ENCODE data around the gene NUP160. TPM values are rescaled to one million over a fixed set of nuclear protein-coding genes. Genes with fewer than 3 reads are reported as not detected.

Gene NUP160
- total and polyA plus RNA-seq, 10 of the 15 experiments (the other 5 are each of a cell fraction or from before 2014, with no cell fraction given), result 24.0 to 87.6 (median 54.6) TPM

DNA sequence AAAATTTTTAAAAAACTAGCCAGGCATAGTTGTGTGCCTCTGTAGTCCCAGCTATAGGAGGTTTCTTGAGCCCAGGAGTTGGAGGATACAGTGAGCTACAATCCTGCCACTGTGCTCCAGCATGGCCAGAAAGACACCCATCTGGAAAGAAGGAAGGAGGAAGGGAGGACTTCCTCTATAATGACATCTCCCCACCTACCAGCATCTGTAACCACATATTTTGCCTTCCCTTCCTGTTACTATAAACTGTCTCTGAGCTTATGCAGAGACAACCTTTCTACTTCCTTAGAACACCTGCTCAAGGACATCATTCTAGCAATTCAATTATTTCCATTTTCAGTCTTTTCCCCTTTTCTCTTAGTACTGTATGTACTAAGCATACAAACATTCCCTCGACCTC is 2.2 kb upstream of the NUP160 start:
- ChIA-PET RAD21 (ENCODE audit: unreplicated experiment) (interaction anchor here (1.2 to 1.5 kb wide), 2 partner anchors 259 to 672 kb away, joined by 3 read pairs; no protein-coding TSS in a partner anchor), POLR2A (interaction anchor here (0.6 to 0.7 kb wide), 2 partner anchors 9 to 1256 kb away, joined by 3 to 4 read pairs; partner anchors contain the start of gene AMBRA1), CTCF (interaction anchor here (0.5 to 1.5 kb wide), 4 partner anchors 14 to 579 kb away, joined by 3 read pairs; no protein-coding TSS in a partner anchor), SMC1A (ENCODE audit: uncharacterized antibody, unreplicated experiment) (interaction anchor here (1.0 kb wide), 2 partner anchors 111 to 136 kb away, joined by 3 read pairs; partner anchors contain the start of gene AGBL2)
- peak overlapping the region; percentile 45 for H3K4me2 ChIP-seq (ENCODE audit: control insufficient read depth, insufficient read depth)
- ATAC-seq (no peak), FAIRE-seq (peak; percentile 52), DNase-seq (ENCODE audit: low read depth, low spot score) (no peak)
- in situ Hi-C loops (cut with MboI) (no loop called here), intact Hi-C loops (cut with micrococcal nuclease; ENCODE audit: unreplicated experiment) (loop anchor here (5.0 to 10.0 kb wide), 6 partner anchors 82 to 476 kb away; partner anchors contain the start of genes FNBP4, MTCH2, SLC39A13 and SPI1)
- H3K27ac ChIP-seq (ENCODE audit: control insufficient read depth, insufficient read depth), result peak overlapping the region; percentile 21
- peaks cover 30% of the 10 kb centered on the region for H3K79me2 ChIP-seq (ENCODE audit: control insufficient read depth, insufficient read depth, low read length)
- no peak overlapping the region; the same call in 1 of the 2 replicates for H3K4me3 ChIP-seq
- no peak overlapping the region for H3K9ac ChIP-seq (ENCODE audit: control insufficient read depth, insufficient read depth, low read length)
- no peaks in the 10 kb centered on the region for H3K27me3 ChIP-seq (replicated peaks in 1 of 2; ENCODE audit: control insufficient read depth in 2 of 2, insufficient read depth in 2 of 2, low read length in 1 of 2)
- BruUV-seq (replicated peaks), result no TSS peak
- TF ChIP-seq ETV6 (conservative IDR thresholded peaks at IDR 0.05 in 1 of 2, IDR thresholded peaks at IDR 0.05 in 1 of 2; ENCODE audit: borderline replicate concordance in 1 of 2, low read depth in 1 of 2), result peak in 1 of 2 experiments; percentile 70; a peak in 2 of 4 replicates
- 0 out of 2 replicates have a peak, but pooled peaks have one; percentile 30 for TF ChIP-seq GABPA (IDR thresholded peaks at IDR 0.05; ENCODE audit: low read depth)
- TF ChIP-seq, protein P1, sequence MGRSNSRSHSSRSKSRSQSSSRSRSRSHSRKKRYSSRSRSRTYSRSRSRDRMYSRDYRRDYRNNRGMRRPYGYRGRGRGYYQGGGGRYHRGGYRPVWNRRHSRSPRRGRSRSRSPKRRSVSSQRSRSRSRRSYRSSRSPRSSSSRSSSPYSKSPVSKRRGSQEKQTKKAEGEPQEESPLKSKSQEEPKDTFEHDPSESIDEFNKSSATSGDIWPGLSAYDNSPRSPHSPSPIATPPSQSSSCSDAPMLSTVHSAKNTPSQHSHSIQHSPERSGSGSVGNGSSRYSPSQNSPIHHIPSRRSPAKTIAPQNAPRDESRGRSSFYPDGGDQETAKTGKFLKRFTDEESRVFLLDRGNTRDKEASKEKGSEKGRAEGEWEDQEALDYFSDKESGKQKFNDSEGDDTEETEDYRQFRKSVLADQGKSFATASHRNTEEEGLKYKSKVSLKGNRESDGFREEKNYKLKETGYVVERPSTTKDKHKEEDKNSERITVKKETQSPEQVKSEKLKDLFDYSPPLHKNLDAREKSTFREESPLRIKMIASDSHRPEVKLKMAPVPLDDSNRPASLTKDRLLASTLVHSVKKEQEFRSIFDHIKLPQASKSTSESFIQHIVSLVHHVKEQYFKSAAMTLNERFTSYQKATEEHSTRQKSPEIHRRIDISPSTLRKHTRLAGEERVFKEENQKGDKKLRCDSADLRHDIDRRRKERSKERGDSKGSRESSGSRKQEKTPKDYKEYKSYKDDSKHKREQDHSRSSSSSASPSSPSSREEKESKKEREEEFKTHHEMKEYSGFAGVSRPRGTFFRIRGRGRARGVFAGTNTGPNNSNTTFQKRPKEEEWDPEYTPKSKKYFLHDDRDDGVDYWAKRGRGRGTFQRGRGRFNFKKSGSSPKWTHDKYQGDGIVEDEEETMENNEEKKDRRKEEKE (IDR thresholded peaks at IDR 0.05), result no peak
- no peak for TF ChIP-seq SUPT20H (IDR thresholded peaks at IDR 0.05; ENCODE audit: borderline replicate concordance, control insufficient read depth, low read depth, low read length)
- TF ChIP-seq EED (IDR thresholded peaks at IDR 0.05; ENCODE audit: low read depth), result peak; percentile 79
- 0 out of 2 replicates have a peak, but pooled peaks have one; percentile 7 for TF ChIP-seq TCF12 (IDR thresholded peaks at IDR 0.05; ENCODE audit: low read depth, low read length)
- peak; percentile 92 for TF ChIP-seq RUNX3 (IDR thresholded peaks at IDR 0.05; ENCODE audit: low read length)
- TF ChIP-seq ZNF207 (IDR thresholded peaks at IDR 0.05; ENCODE audit: borderline replicate concordance), result no peak
- TF ChIP-seq, protein P2, sequence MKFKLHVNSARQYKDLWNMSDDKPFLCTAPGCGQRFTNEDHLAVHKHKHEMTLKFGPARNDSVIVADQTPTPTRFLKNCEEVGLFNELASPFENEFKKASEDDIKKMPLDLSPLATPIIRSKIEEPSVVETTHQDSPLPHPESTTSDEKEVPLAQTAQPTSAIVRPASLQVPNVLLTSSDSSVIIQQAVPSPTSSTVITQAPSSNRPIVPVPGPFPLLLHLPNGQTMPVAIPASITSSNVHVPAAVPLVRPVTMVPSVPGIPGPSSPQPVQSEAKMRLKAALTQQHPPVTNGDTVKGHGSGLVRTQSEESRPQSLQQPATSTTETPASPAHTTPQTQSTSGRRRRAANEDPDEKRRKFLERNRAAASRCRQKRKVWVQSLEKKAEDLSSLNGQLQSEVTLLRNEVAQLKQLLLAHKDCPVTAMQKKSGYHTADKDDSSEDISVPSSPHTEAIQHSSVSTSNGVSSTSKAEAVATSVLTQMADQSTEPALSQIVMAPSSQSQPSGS (IDR thresholded peaks at IDR 0.05; ENCODE audit: low read length), result peak; percentile 47; the same call in 1 of the 2 replicates
- peak; percentile 57 for TF ChIP-seq MEF2B (IDR thresholded peaks at IDR 0.05; ENCODE audit: partially characterized antibody, poor library complexity, severe bottlenecking)
- TF ChIP-seq POU2F2 (IDR thresholded peaks at IDR 0.05; ENCODE audit: borderline replicate concordance, low read depth, low read length), result peak; percentile 69; the same call in 1 of the 3 replicates
- no peak for TF ChIP-seq RBBP5 (conservative IDR thresholded peaks at IDR 0.05)
- peak; percentile 44; the same call in 1 of the 2 replicates for TF ChIP-seq NFIC (IDR thresholded peaks at IDR 0.05; ENCODE audit: low read depth, low read length)
- TF ChIP-seq IKZF1 (conservative IDR thresholded peaks at IDR 0.05), result peak; percentile 40; the same call in 1 of the 2 replicates
- peak; percentile 69; the same call in 1 of the 2 replicates for TF ChIP-seq MEF2A (IDR thresholded peaks at IDR 0.05; ENCODE audit: insufficient read depth, low read depth, low read length)
- 0 out of 2 replicates have a peak, but pooled peaks have one; percentile 12 for TF ChIP-seq ATF7 (IDR thresholded peaks at IDR 0.05; ENCODE audit: low read depth)
- peak; percentile 64; the same call in 1 of the 2 replicates for TF ChIP-seq SPI1 (IDR thresholded peaks at IDR 0.05; ENCODE audit: borderline replicate concordance, insufficient read depth, low read depth, low read length)
- no peak for TF ChIP-seq YY1 (IDR thresholded peaks at IDR 0.05; ENCODE audit: low read depth, low read length)
- 0% methylated on average over 1 of the region's 1 CpG for WGBS (ENCODE audit: insufficient coverage, insufficient replicate concordance, low lambda C conversion rate, missing lambda C conversion rate)
- no peak overlapping the region for H2AFZ ChIP-seq (ENCODE audit: control insufficient read depth, low read depth, low read length)
- H4K20me1 ChIP-seq (ENCODE audit: control insufficient read depth, insufficient read depth), result no peaks in the 10 kb centered on the region
- no peaks in the 10 kb centered on the region for H3K9me3 ChIP-seq (replicated peaks; ENCODE audit: control insufficient read depth, insufficient read depth, low read length)
- peaks cover 48% of the 10 kb centered on the region for H3K4me1 ChIP-seq (ENCODE audit: control insufficient read depth, insufficient read depth, low read length)
- H3K36me3 ChIP-seq (ENCODE audit: control insufficient read depth in 2 of 2, insufficient read depth in 2 of 2, low read length in 1 of 2), result no peaks in the 10 kb centered on the region; a peak in 1 of 4 replicates

All from GM12878 (cell line).